PFSK-1 (cell line): Measurements from ENCODE around the gene MIPEP.

Experiments
- FOXP2 ChIP-seq: optimal IDR thresholded peaks from 2 replicates; pipeline ENCODE3; 2011; ENCODE audit warnings: borderline replicate concordance, control low read depth, inconsistent platforms; ENCODE audit not compliant: insufficient read depth; ENCODE audit errors: extremely low read length, extremely low read depth
- POLR2AphosphoS5 ChIP-seq: IDR thresholded peaks from 2 replicates; pipeline ENCODE4 v1.6.1; 2012; ENCODE audit warnings: low read depth, mild to moderate bottlenecking, control low read depth, low read length, moderate library complexity
- REST ChIP-seq, 2 experiments: IDR thresholded peaks; 2 replicates each; pipeline versions ENCODE4 v1.6.1 to v1.8.0; 2011 to 2012; ENCODE audit warnings: low read depth in 2 of 2, low read length in 2 of 2, control low read depth in 1 of 2, inconsistent platforms in 1 of 2, mild to moderate bottlenecking in 1 of 2, moderate library complexity in 1 of 2; ENCODE audit not compliant: insufficient read depth in 1 of 2
- SIN3A ChIP-seq: IDR thresholded peaks from 2 replicates; pipeline ENCODE4 v1.6.1; 2012; ENCODE audit warnings: mild to moderate bottlenecking, low read length, moderate library complexity, borderline replicate concordance; ENCODE audit not compliant: insufficient read depth
- TAF1 ChIP-seq: IDR thresholded peaks from 2 replicates; pipeline ENCODE4 v1.6.1; 2012; ENCODE audit warnings: low read length, control low read depth, borderline replicate concordance; ENCODE audit not compliant: insufficient read depth

The MIPEP gene

GRCh38 chr13:23715092-23715761, 174.0 kb downstream of the MIPEP start:
- TF ChIP-seq TAF1 (no peak), REST (IDR thresholded peaks at IDR 0.05; ENCODE audit: insufficient read depth in 1 of 2, low read depth in 2 of 2, low read length in 2 of 2) (no peak), SIN3A (no peak), FOXP2 (no peak), POLR2AphosphoS5 (no peak)

GRCh38 chr13:23714672-23715071, 174.5 kb downstream of the MIPEP start:
- no peak for TF ChIP-seq SIN3A
- TF ChIP-seq POLR2AphosphoS5 = no peak
- TF ChIP-seq FOXP2 = no peak
- no peak for TF ChIP-seq TAF1
- TF ChIP-seq REST (IDR thresholded peaks at IDR 0.05; ENCODE audit: insufficient read depth in 1 of 2, low read depth in 2 of 2, low read length in 2 of 2) = no peak

GRCh38 chr13:23711355-23711754, 177.8 kb downstream of the MIPEP start:
- TF ChIP-seq POLR2AphosphoS5 = no peak
- TF ChIP-seq FOXP2 = no peak
- TF ChIP-seq REST (IDR thresholded peaks at IDR 0.05; ENCODE audit: insufficient read depth in 1 of 2, low read depth in 2 of 2, low read length in 2 of 2) = no peak
- no peak for TF ChIP-seq TAF1
- TF ChIP-seq SIN3A = no peak

GRCh38 chr13:23710366-23710765, 178.8 kb downstream of the MIPEP start:
- TF ChIP-seq SIN3A = no peak
- no peak for TF ChIP-seq REST (IDR thresholded peaks at IDR 0.05; ENCODE audit: insufficient read depth in 1 of 2, low read depth in 2 of 2, low read length in 2 of 2)

- TF ChIP-seq FOXP2 = no peak
- TF ChIP-seq TAF1 = no peak
Observed at GRCh38 chr13:23709536-23709935, 179.7 kb downstream of the MIPEP start.
